HuH-7.5 (cell line): ENCODE data around the gene NOTUM.

ENCODE experiments used
- DNase-seq: peaks from one replicate; pipeline ENCODE4 v3.0.0; 2011; ENCODE audit warnings: low spot score

NOTUM gene

GRCh38 chr17:81935709-81936084 lies 25.3 kb downstream of the NOTUM start:
- no peak for DNase-seq

GRCh38 chr17:81934850-81935708 lies 25.9 kb downstream of the NOTUM start:
- DNase-seq: no peak

- DNase-seq: no peak
These were observed 26.8 kb downstream of the NOTUM start for GRCh38 chr17:81934098-81934757.

- no peak for DNase-seq
These were observed 27.7 kb downstream of the NOTUM start for GRCh38 chr17:81933178-81933699.

GRCh38 chr17:81932333-81932983 lies 28.5 kb downstream of the NOTUM start:
- DNase-seq: no peak

- no peak for DNase-seq
These were observed 29.2 kb downstream of the NOTUM start for GRCh38 chr17:81931557-81932332.

- no peak for DNase-seq
These were observed 29.8 kb downstream of the NOTUM start for GRCh38 chr17:81931189-81931556.

- no peak for DNase-seq
These were observed 30.6 kb downstream of the NOTUM start for GRCh38 chr17:81930142-81931125.

GRCh38 chr17:81929253-81930141 lies 31.5 kb downstream of the NOTUM start:
- no peak for DNase-seq

GRCh38 chr17:81928544-81929252 lies 32.3 kb downstream of the NOTUM start:
- no peak for DNase-seq

- peak; percentile 98 for DNase-seq
These were observed 33.1 kb downstream of the NOTUM start, which contains the start of gene MAFG for GRCh38 chr17:81927653-81928543. MAFG (minus strand) TSS chr17:81927735; CDS start chr17:81923185, 4,550 bp downstream.

GRCh38 chr17:81927152-81927652 lies 33.8 kb downstream of the NOTUM start:
- no peak for DNase-seq

- peak; percentile 90 for DNase-seq
These were observed 34.4 kb downstream of the NOTUM start for GRCh38 chr17:81926451-81927151.

GRCh38 chr17:81925860-81926450 lies 35.0 kb downstream of the NOTUM start:
- DNase-seq: no peak

GRCh38 chr17:81924557-81925532 lies 36.1 kb downstream of the NOTUM start:
- no peak for DNase-seq
